Measurements from ENCODE around the gene IL6.
A peak's percentile ranks its signal among the peaks of the same experiment; 100 is the strongest.

The IL6 gene

DNA sequence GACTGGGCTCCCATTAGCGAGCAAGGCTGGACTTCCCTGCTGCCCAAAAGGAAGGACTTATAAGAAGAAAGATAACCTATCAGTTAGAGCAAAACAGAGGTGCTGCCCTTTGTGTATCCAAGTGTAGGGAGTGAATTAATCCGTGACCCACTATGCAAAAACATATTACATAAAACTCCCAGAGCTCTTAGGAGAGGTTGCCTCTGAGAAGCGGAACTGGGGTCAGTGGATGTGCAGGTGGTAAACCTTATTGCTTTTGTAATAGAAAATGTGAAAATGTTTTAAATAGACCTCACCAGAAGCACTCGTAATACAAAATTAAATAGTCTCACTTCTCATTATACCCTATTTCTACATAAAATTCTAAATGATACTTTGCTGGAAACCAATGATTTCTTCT is 17.1 kb upstream of the IL6 start:
- DNase-seq (ENCODE audit: insufficient read length) (no peak), FAIRE-seq (no peak)
- no peak for TF ChIP-seq POLR2A (IDR thresholded peaks at IDR 0.05; ENCODE audit: low read depth, low read length)
- TF ChIP-seq POLR2AphosphoS5 (IDR thresholded peaks at IDR 0.05; ENCODE audit: low read depth, low read length) = no peak
- no peak for TF ChIP-seq TAF1 (IDR thresholded peaks at IDR 0.05; ENCODE audit: borderline replicate concordance, low read depth, low read length)

DNA sequence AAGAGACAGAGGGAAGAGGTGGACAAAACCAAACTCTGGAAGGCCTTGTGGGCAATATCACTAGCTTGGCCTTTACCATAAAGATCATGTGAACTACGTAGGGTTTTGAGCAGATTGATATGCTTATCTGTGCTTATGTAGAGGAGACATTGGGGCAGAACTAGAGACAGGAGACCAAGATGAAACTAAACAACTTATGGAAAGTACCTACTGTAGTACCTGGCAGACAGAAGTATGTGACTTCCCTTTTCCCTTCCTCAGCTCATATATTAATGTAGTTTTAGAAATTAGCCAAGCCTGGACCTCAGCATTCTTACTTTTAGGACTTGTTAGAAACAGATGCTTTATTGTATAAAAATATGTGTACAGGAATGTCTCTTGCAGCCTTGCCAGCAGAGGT is 14.0 kb upstream of the IL6 start:
- TF ChIP-seq POLR2AphosphoS5 (IDR thresholded peaks at IDR 0.05; ENCODE audit: low read depth, low read length) = no peak
- no peak for TF ChIP-seq TAF1 (IDR thresholded peaks at IDR 0.05; ENCODE audit: borderline replicate concordance, low read depth, low read length)
- TF ChIP-seq POLR2A (IDR thresholded peaks at IDR 0.05; ENCODE audit: low read depth, low read length) = no peak
- peak; percentile 81 for FAIRE-seq

DNA sequence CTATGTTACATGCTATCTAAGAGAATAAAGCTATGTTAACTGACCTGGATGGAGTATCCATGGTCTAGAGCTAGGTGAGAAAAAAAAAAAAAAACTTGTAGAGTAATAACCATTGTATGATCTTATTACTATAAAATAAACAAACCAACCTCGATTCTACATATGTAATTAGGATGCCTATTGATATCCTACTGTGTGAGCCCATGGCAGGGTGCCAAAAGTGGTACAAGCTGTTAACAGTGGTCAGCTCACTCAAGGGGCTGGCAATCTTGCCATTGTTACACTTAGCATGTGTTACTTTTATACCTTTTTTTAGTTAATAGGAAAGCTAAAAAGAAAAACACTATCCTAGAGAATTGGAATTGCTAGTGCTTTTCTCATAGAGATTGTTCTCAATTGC is 13.5 kb upstream of the IL6 start:
- DNase-seq (ENCODE audit: insufficient read length) = no peak
- TF ChIP-seq POLR2A (IDR thresholded peaks at IDR 0.05; ENCODE audit: low read depth, low read length) (no peak), TAF1 (IDR thresholded peaks at IDR 0.05; ENCODE audit: borderline replicate concordance, low read depth, low read length) (no peak), POLR2AphosphoS5 (IDR thresholded peaks at IDR 0.05; ENCODE audit: low read depth, low read length) (no peak)
- no peak for FAIRE-seq

More for the DNA sequence above, 14.0 kb upstream of the IL6 start:
- DNase-seq (ENCODE audit: insufficient read length) = no peak

DNA sequence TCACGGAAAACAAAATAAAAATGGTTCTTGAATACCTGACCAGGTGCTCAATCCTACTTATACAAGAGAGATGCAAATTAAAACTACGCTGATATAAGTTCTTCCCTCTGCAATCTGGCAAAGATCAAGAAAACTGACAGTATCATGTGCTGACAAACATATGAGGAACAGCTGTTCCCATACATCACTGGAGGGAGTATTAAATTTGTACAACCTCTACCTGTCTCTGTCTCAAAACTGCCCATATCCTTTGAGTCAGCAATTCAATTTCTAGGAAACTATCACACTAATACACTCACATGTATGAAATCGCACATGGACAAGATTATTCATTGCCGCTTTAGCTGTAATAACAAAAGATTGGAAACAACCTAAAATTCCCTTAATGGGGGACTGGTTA is 11.0 kb upstream of the IL6 start:
- FAIRE-seq = no peak
- DNase-seq (ENCODE audit: insufficient read length) = no peak
- TF ChIP-seq POLR2A (IDR thresholded peaks at IDR 0.05; ENCODE audit: low read depth, low read length) (no peak), POLR2AphosphoS5 (IDR thresholded peaks at IDR 0.05; ENCODE audit: low read depth, low read length) (no peak), TAF1 (IDR thresholded peaks at IDR 0.05; ENCODE audit: borderline replicate concordance, low read depth, low read length) (no peak)

DNA sequence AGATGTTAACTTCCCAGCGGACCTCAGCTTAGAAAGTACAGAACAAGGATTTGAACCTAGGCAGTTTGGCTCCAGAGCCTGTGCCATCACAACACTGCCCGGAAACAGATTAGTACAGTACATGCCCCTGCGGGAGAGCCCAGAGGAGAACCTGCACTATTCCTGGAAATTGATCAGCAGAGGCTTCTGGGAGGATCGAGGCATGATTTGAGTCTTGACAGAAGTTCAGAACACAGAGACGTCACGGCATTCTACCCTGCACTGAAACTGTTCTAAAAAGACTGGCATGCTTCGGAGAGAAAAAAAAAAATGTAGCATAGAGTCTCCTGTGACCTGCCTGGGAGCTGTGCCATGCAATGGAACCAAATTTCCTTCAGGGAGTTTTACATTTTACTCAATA is 9.2 kb upstream of the IL6 start:
- TF ChIP-seq POLR2AphosphoS5 (IDR thresholded peaks at IDR 0.05; ENCODE audit: low read depth, low read length) (no peak), TAF1 (IDR thresholded peaks at IDR 0.05; ENCODE audit: borderline replicate concordance, low read depth, low read length) (no peak), POLR2A (IDR thresholded peaks at IDR 0.05; ENCODE audit: low read depth, low read length) (no peak)
- DNase-seq (ENCODE audit: insufficient read length) (no peak), FAIRE-seq (no peak)

DNA sequence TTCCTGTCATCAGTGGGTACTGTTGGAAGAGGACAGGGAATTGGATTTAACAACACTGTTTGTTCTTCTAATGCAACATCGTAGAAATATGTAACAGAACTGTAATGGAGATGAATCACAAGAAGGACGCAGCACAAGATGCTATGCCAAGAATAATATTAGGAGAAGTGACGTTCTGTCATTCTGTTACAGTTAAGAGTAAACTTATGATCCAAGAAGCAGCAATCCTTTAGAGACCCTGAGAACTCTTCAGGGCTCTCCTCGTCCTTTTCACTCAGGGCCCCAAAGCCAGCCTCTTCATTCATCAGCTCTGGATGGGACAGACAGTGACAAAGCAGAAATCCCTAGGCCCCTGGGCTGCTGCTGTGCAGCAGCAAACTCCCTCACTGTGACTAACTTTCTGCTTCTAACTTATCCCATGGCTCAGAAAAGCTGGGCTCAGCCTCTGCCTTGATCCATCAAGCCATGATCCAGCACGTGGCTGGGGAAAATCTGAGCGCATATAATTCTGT is 8.7 kb upstream of the IL6 start:
- TF ChIP-seq TAF1 (IDR thresholded peaks at IDR 0.05; ENCODE audit: borderline replicate concordance, low read depth, low read length) = no peak
- no peak for TF ChIP-seq POLR2AphosphoS5 (IDR thresholded peaks at IDR 0.05; ENCODE audit: low read depth, low read length)
- TF ChIP-seq POLR2A (IDR thresholded peaks at IDR 0.05; ENCODE audit: low read depth, low read length) = no peak
- FAIRE-seq = no peak
- DNase-seq (ENCODE audit: insufficient read length) = no peak

DNA sequence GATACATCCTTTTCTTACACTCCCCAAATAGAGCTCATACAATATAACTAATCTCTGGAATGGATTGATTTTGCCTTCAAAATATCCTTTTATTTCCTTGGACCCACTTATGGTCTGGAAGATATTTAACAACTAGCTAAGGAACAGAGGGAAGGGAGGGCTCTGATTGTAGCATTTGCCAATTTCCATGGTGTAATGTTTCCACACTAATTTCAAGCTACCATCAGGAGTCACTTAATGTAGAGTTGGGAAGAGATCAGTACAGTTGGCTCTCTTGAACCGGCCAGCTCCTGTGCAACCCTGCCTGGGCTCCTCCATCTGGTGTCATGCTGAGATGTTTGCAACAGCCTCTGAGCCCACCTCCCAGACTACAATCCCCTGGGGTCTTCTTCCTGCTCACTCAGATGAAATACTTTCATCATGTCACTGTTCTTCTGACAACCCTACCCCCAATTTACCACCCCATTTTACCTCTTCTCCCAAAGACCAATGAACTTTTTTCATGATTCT is 8.0 kb upstream of the IL6 start:
- TF ChIP-seq POLR2AphosphoS5 (IDR thresholded peaks at IDR 0.05; ENCODE audit: low read depth, low read length) (no peak), POLR2A (IDR thresholded peaks at IDR 0.05; ENCODE audit: low read depth, low read length) (no peak), TAF1 (IDR thresholded peaks at IDR 0.05; ENCODE audit: borderline replicate concordance, low read depth, low read length) (no peak)
- FAIRE-seq = no peak

DNA sequence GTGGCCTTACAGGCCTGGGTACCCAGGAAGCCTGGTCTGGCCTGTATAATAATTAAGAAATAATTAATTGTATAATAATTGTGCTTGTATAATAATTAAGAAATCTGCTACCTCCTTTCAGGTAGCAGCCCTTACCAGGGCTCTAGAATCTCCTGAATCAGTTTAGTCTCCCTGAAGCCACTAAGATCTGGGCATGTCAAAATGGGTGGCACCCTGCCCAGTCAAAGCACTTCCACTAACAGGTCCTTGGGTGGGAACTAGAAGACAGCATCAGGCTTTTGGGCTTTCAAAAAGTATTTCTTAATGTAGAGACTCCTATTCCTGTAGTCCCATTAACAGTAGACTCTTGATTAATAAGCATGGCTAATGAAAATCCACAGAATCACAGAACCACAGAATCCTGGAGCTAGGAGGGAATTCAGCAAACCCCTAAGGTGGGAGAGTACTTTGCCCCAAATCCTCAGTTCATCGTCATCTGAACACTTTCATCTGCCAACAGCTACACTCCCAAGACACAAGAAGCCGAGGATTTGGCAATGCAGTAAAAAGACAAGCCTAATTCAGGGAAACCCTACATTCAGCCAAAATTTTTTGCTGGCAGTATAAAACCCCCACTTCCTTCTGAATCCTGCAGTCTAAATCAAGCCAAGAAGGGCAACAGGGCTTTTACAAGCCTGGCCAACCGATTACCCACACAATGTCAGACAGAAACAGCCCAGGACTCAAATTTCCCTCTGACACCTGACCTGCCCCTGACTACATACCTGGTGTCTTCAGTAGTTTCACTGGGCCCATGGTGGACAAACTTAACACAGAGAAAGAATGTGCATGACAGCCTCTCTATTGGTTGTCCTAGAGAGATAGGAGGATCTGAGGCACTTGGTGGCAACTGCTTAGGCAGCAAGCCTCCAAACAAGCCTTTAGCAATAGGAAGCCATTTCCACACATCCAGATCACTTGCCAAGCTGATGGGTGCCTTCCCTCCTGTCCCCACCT is 5.9 kb upstream of the IL6 start:
- no peak for FAIRE-seq
- TF ChIP-seq TAF1 (IDR thresholded peaks at IDR 0.05; ENCODE audit: borderline replicate concordance, low read depth, low read length) = no peak
- no peak for TF ChIP-seq POLR2AphosphoS5 (IDR thresholded peaks at IDR 0.05; ENCODE audit: low read depth, low read length)
- no peak for TF ChIP-seq POLR2A (IDR thresholded peaks at IDR 0.05; ENCODE audit: low read depth, low read length)
- DNase-seq (ENCODE audit: insufficient read length) = no peak

More for the DNA sequence above, 8.0 kb upstream of the IL6 start:
- no peak for DNase-seq (ENCODE audit: insufficient read length)

DNA sequence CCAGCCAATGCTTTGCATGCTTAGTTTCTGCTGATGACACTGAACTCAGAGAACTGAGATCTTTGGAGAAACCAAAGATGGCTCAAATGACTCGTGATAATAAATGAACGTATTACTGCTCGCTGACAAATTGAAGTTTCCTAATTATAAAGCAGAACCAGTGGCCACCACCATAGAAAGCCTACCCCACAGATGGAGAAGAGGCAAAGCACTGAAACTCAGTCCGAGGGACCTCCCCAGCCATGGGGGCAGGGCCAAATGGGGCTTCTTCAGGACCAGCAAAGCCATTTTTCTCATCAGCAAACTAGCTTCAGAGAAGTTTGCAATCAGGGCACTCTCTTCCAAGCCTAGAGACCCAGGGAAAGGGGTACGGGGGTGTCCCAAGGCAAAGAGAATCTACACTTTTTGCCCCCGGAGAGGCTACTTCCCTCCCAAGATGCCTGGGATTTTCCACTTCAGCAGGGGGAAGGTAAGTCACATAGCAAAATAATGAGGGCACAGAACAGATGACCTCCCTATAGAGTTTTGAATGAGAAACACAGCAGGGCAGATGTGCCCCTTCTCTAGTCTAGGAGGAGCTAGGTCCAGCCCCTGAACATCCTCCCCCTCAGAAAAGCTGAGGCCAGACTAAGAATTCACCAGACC is 4.3 kb upstream of the IL6 start:
- FAIRE-seq = no peak
- no peak for TF ChIP-seq POLR2A (IDR thresholded peaks at IDR 0.05; ENCODE audit: low read depth, low read length)
- no peak for TF ChIP-seq POLR2AphosphoS5 (IDR thresholded peaks at IDR 0.05; ENCODE audit: low read depth, low read length)
- no peak for TF ChIP-seq TAF1 (IDR thresholded peaks at IDR 0.05; ENCODE audit: borderline replicate concordance, low read depth, low read length)
- no peak for DNase-seq (ENCODE audit: insufficient read length)

DNA sequence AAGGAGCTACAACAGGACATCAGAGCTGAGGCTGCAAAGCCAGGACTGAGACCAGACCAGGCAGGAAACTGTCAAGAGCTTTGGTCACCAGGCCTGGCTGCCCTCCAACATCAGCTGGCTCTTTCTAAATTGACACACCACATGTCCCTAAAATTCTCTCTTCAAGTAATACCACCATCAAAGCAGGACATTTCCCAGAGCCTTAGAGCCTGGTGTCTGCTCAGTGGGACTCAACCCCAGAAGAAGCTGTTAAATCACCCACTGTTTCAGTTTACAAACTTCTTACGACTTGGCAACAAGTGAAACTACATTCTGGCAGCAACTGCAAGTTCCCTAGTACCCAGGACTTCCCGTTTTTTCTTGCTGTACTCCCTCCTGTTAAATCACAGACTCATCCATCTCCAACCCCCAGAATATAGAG is 3.8 kb upstream of the IL6 start:
- no peak for TF ChIP-seq POLR2A (IDR thresholded peaks at IDR 0.05; ENCODE audit: low read depth, low read length)
- no peak for TF ChIP-seq TAF1 (IDR thresholded peaks at IDR 0.05; ENCODE audit: borderline replicate concordance, low read depth, low read length)
- no peak for TF ChIP-seq POLR2AphosphoS5 (IDR thresholded peaks at IDR 0.05; ENCODE audit: low read depth, low read length)
- FAIRE-seq (no peak), DNase-seq (ENCODE audit: insufficient read length) (no peak)

DNA sequence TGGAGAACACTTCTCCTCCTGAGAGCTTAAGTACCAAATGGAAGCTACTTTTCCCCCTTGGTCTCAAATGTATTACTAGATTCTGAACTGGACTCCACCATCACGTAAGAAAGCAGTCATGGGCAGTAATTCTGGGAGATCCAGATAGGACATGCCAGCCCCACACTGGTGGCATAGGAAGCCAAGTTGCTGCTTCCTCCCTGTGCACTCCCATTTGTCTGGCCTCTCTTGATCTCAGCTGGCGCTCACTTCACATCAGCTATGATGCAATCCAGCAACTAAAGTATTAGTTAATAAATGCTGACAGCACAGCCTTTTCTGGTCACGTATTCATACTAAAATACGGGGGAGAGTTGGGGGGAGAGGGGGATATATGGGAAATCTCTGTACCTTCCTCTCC is 3.4 kb upstream of the IL6 start:
- no peak for FAIRE-seq
- no peak for TF ChIP-seq TAF1 (IDR thresholded peaks at IDR 0.05; ENCODE audit: borderline replicate concordance, low read depth, low read length)
- TF ChIP-seq POLR2A (IDR thresholded peaks at IDR 0.05; ENCODE audit: low read depth, low read length) = no peak
- no peak for TF ChIP-seq POLR2AphosphoS5 (IDR thresholded peaks at IDR 0.05; ENCODE audit: low read depth, low read length)
- no peak for DNase-seq (ENCODE audit: insufficient read length)
